GM23248 (cell line): ENCODE measurements around the gene NCBP3.

ENCODE experiments used
- EZH2 ChIP-seq: fragments of 200-600 bp; sonication (generic); IDR thresholded peaks from 2 replicates; pipeline ENCODE4 v1.6.1; 2018; ENCODE audit warnings: antibody characterized with exemption, mild to moderate bottlenecking; ENCODE audit not compliant: insufficient read depth, poor library complexity, severe bottlenecking
- EZH2phosphoT487 ChIP-seq: fragments of 200-600 bp; sonication (generic); IDR thresholded peaks from 2 replicates; pipeline ENCODE4 v1.6.1; 2018; ENCODE audit warnings: antibody characterized with exemption, moderate library complexity, mild to moderate bottlenecking, low read depth; ENCODE audit not compliant: insufficient read depth

DNA sequence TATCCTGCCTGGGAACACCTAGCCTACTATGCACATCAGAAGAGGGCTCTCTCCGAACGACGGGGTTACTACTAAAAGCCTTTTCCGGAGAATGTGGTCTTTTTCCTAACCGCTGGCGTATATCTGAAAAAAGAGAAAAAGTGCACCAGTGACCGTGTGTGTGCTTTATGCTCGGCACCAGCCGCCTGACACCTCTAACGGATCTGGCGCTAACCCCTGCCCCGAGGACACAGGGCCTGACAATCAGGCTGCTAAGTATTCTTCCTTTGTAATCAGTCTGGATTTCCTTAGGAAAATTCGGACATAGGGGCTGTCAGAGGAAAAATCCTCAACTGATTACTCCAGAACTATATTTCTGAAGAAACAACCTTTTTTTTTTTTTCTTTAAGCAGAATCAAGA lies 31.7 kb downstream of the NCBP3 start:
- TF ChIP-seq EZH2: no peak
- TF ChIP-seq EZH2phosphoT487: no peak
